Mesenchymal stem cell (in vitro differentiated cells and primary cell): ENCODE results near the gene EMCN.
"Not testable (repeated sequence)": the region's sequence is repeated elsewhere in the genome, so short reads cannot be mapped to it uniquely, and the experiment has no call there.

Experiments used
- DNase-seq: peaks from one replicate; pipeline ENCODE4 v3.0.0-alpha.2; 2013
- H2AFZ ChIP-seq: one replicate; pipeline ENCODE4 v1.6.1; 2013; ENCODE audit warnings: low read depth, mild to moderate bottlenecking, control low read depth, inconsistent platforms, low read length, moderate library complexity
- H2AK5ac ChIP-seq: 2 replicates; pipeline ENCODE4 v1.6.1; 2013; ENCODE audit warnings: low read length, moderate library complexity, mild to moderate bottlenecking, inconsistent platforms; ENCODE audit not compliant: severe bottlenecking
- H2BK120ac ChIP-seq: one replicate; pipeline ENCODE4 v1.6.1; 2013; ENCODE audit warnings: low read depth, mild to moderate bottlenecking, inconsistent platforms, low read length, moderate library complexity
- H2BK12ac ChIP-seq, 2 experiments: one replicate each; pipeline ENCODE4 v1.6.1; 2013; ENCODE audit warnings: inconsistent platforms in 2 of 2, low read length in 2 of 2, mild to moderate bottlenecking in 2 of 2, moderate library complexity in 2 of 2, control low read depth in 1 of 2
- H2BK15ac ChIP-seq: one replicate; pipeline ENCODE4 v1.6.1; 2013; ENCODE audit warnings: mild to moderate bottlenecking, low read depth, inconsistent platforms; ENCODE audit not compliant: poor library complexity, severe bottlenecking
- H2BK5ac ChIP-seq: 2 replicates; pipeline ENCODE4 v1.6.1; 2013; ENCODE audit warnings: low read depth, mild to moderate bottlenecking, low read length, control low read depth, inconsistent platforms; ENCODE audit not compliant: poor library complexity, severe bottlenecking
- H3K14ac ChIP-seq, 2 experiments: one replicate each; pipeline ENCODE4 v1.6.1; 2013; ENCODE audit warnings: inconsistent platforms in 2 of 2, low read length in 2 of 2, control low read depth in 1 of 2, mild to moderate bottlenecking in 1 of 2, moderate library complexity in 1 of 2
- H3K18ac ChIP-seq, 2 experiments: one replicate each; pipeline ENCODE4 v1.6.1; 2013; ENCODE audit warnings: inconsistent platforms in 2 of 2, low read length in 2 of 2, control low read depth in 1 of 2, low read depth in 1 of 2, mild to moderate bottlenecking in 1 of 2
- H3K23ac ChIP-seq, 2 experiments: one replicate each; pipeline ENCODE4 v1.6.1; 2013; ENCODE audit warnings: inconsistent platforms in 2 of 2, low read length in 2 of 2, mild to moderate bottlenecking in 2 of 2, moderate library complexity in 2 of 2, control low read depth in 1 of 2
- H3K27ac ChIP-seq: 2 replicates; pipeline ENCODE4 v1.5.1; 2013; ENCODE audit warnings: mild to moderate bottlenecking, moderate library complexity, low read length, control low read depth, inconsistent platforms; ENCODE audit not compliant: poor library complexity, severe bottlenecking
- H3K27me3 ChIP-seq, 2 experiments: 2 replicates each; pipeline versions ENCODE4 v1.6.1 to v1.7.0; 2013; ENCODE audit warnings: low read length in 2 of 2, mild to moderate bottlenecking in 2 of 2, moderate library complexity in 2 of 2, control low read depth in 1 of 2, inconsistent platforms in 1 of 2; ENCODE audit not compliant: control insufficient read depth in 1 of 2, insufficient read depth in 1 of 2
- H3K36me3 ChIP-seq, 2 experiments: 2 replicates each; pipeline versions ENCODE4 v1.6.1 to v1.7.0; 2013; ENCODE audit warnings: low read length in 2 of 2, control low read depth in 1 of 2, inconsistent platforms in 1 of 2, low read depth in 1 of 2, mild to moderate bottlenecking in 1 of 2; ENCODE audit not compliant: insufficient read depth in 2 of 2, control insufficient read depth in 1 of 2
- H3K4ac ChIP-seq, 2 experiments: one replicate each; pipeline ENCODE4 v1.6.1; 2013; ENCODE audit warnings: inconsistent platforms in 2 of 2, low read length in 2 of 2, mild to moderate bottlenecking in 2 of 2, moderate library complexity in 2 of 2, control low read depth in 1 of 2, low read depth in 1 of 2
- H3K4me1 ChIP-seq: 2 replicates; pipeline ENCODE4 v1.6.1; 2013; ENCODE audit warnings: low read depth, low read length, control low read depth; ENCODE audit not compliant: control insufficient read depth, insufficient read depth
- H3K4me2 ChIP-seq: 2 replicates; pipeline ENCODE4 v1.6.1; 2013; ENCODE audit warnings: low read length, mild to moderate bottlenecking, inconsistent platforms; ENCODE audit not compliant: poor library complexity, severe bottlenecking
- H3K4me3 ChIP-seq, 2 experiments: 2 replicates each; pipeline versions ENCODE4 v1.5.1 to v1.7.0; 2013; ENCODE audit warnings: low read length in 2 of 2, mild to moderate bottlenecking in 2 of 2, control low read depth in 1 of 2, low read depth in 1 of 2; ENCODE audit not compliant: insufficient read depth in 1 of 2
- H3K79me1 ChIP-seq: replicated peaks from 2 replicates; pipeline ENCODE4 v1.6.1; 2013; ENCODE audit warnings: mild to moderate bottlenecking, control low read depth, low read length, inconsistent platforms; ENCODE audit not compliant: poor library complexity, severe bottlenecking
- H3K9ac ChIP-seq: 2 replicates; pipeline ENCODE4 v1.7.0; 2013; ENCODE audit warnings: mild to moderate bottlenecking, low read length, moderate library complexity
- H3K9me3 ChIP-seq: 2 replicates; pipeline ENCODE4 v1.7.0; 2013; ENCODE audit warnings: mild to moderate bottlenecking, low read length; ENCODE audit not compliant: control insufficient read depth
- H4K8ac ChIP-seq: one replicate; pipeline ENCODE4 v1.6.1; 2013; ENCODE audit warnings: inconsistent platforms, mild to moderate bottlenecking, low read length, moderate library complexity
- H4K91ac ChIP-seq: one replicate; pipeline ENCODE4 v1.6.1; 2013; ENCODE audit warnings: mild to moderate bottlenecking, low read length, inconsistent platforms
- WGBS: methylation state at CpG from one replicate; pipeline ENCODE4 v1.1.7; 2013; ENCODE audit warnings: mixed read lengths; 5-methylcytosine and 5-hydroxymethylcytosine counted together

EMCN gene

DNA sequence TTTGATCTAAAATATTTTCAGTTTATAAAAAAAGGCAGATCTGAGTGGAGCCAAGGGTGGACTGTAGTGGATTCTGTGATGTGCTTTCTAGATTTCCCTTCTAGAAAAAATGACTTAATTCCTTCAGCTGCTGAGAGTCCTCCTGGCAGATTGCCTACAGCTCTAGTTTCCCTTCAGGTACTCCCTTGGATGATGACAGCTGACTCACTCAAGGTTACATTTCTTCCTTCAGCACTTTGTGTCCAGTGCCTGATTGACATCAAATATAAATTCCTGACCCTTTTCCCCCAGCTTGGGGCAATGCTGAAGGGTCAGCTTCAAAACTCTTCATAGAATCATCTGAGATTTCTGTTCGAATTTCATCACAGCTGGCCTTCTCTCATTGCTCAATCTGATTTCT, 161.7 kb downstream of the EMCN start:
- Histone ChIP-seq H3K23ac (no peak overlapping the region), H3K27me3 (no peaks in the 10 kb centered on the region), H3K4me2 (no peak overlapping the region), H3K4me1 (no peaks in the 10 kb centered on the region), H2AFZ (no peak overlapping the region), H3K9me3 (peaks cover 3% of the 10 kb centered on the region), H2BK120ac (no peak overlapping the region), H2BK5ac (no peak overlapping the region), H3K79me1 (no peaks in the 10 kb centered on the region), H2BK12ac (no peak overlapping the region), H3K36me3 (no peaks in the 10 kb centered on the region), H3K27ac (no peak overlapping the region), H2BK15ac (no peak overlapping the region), H2AK5ac (no peak overlapping the region), H3K4ac (no peak overlapping the region), H3K14ac (no peak overlapping the region), H4K91ac (no peak overlapping the region), H3K9ac (no peak overlapping the region), H3K18ac (no peak overlapping the region), H4K8ac (no peak overlapping the region), H3K4me3 (no peak overlapping the region)
- no peak for DNase-seq
- 88% methylated on average over 1 of the region's 1 CpG for whole genome bisulfite sequencing

DNA sequence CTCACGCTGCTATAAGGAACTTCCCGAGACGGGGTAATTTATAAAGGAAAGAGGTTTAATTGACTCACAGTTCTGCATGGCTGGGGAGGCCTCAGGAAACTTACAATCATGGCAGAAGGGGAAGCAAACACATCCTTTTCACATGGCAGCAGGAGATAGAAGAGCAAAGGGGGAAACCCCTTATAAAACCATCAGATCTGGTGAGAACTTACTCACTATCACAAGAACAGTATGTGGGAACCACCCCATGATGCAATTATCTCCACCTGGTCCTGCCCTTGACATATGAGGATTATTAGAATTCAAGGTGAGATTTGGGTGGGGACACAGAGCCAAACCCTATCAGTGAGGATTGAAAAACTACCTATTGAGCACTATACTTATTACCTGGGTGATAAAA, 165.5 kb downstream of the EMCN start:
- not testable (repeated sequence) for H2AK5ac ChIP-seq

DNA sequence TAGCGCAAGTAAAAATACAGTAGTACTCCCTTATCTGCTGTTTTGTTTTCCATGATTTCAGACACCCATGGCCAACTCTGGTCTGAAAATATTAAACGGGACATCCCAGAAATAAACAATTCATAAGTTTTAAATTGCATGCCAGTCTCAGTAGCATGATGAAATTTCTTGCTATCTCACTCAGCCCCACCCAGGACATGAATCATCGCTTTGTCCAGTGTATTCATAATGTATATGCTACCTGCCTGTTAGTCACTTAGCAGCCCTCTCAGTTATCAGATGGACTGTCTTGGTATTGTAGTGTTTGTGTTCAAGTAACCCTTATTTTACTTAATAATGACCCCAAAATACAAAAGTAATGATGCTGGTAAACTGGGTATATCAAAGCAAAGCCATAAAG, 169.3 kb downstream of the EMCN start:
- Histone ChIP-seq H3K4me2 (no peak overlapping the region), H3K27ac (no peak overlapping the region), H3K36me3 (no peaks in the 10 kb centered on the region), H3K9me3 (peaks cover 3% of the 10 kb centered on the region), H3K27me3 (no peaks in the 10 kb centered on the region), H2BK120ac (no peak overlapping the region), H3K4me1 (no peaks in the 10 kb centered on the region), H4K8ac (no peak overlapping the region), H3K9ac (no peak overlapping the region), H4K91ac (no peak overlapping the region), H3K23ac (no peak overlapping the region), H2BK12ac (no peak overlapping the region), H3K79me1 (no peaks in the 10 kb centered on the region), H2BK5ac (no peak overlapping the region), H2AK5ac (no peak overlapping the region), H2AFZ (no peak overlapping the region), H3K18ac (no peak overlapping the region), H3K14ac (no peak overlapping the region), H3K4ac (no peak overlapping the region), H3K4me3 (no peak overlapping the region), H2BK15ac (no peak overlapping the region)
- WGBS = 60% methylated on average over 3 of the region's 3 CpGs
- DNase-seq = peak; percentile 67

More for the DNA sequence above, 165.5 kb downstream of the EMCN start:
- not testable (repeated sequence) for H3K9ac ChIP-seq, H3K14ac ChIP-seq, H2BK12ac ChIP-seq, H3K27me3 ChIP-seq, H3K4me3 ChIP-seq, H2BK5ac ChIP-seq, H4K8ac ChIP-seq, H3K79me1 ChIP-seq, H3K4me1 ChIP-seq, H3K36me3 ChIP-seq, H3K18ac ChIP-seq, H3K9me3 ChIP-seq, H2BK15ac ChIP-seq, H3K4ac ChIP-seq, H3K23ac ChIP-seq, H2AFZ ChIP-seq, H3K4me2 ChIP-seq, DNase-seq, H3K27ac ChIP-seq, H4K91ac ChIP-seq, H2BK120ac ChIP-seq
- 92% methylated on average over 3 of the region's 3 CpGs for WGBS

DNA sequence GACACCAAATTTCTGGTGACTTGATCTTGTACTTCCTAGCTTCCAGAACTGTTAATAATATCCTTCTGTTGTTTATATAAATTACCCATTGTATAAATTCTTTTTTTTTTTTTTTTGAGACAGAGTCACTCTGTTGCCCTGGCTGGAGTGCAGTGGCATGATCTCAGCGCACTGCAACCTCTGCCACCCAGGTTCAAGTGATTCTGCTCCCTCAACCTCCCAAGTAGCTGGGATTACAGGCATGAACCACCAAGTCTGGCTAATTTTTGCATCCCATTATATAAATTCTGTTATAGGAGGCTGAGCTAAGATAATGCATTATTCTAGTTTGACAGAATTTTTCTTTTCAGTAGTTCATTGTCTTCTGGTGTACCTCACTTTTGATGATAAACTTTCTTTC, 170.6 kb downstream of the EMCN start:
- H3K79me1 ChIP-seq = no peaks in the 10 kb centered on the region
- H3K4me3 ChIP-seq = no peak overlapping the region
- no peaks in the 10 kb centered on the region for H3K36me3 ChIP-seq
- WGBS = no CpG with 5 or more reads among the region's 1 CpG
- H4K91ac ChIP-seq = no peak overlapping the region
- no peaks in the 10 kb centered on the region for H3K4me1 ChIP-seq
- no peak overlapping the region for H2AK5ac ChIP-seq
- no peak overlapping the region for H3K4me2 ChIP-seq
- H3K4ac ChIP-seq = no peak overlapping the region
- H3K9me3 ChIP-seq = peaks cover 3% of the 10 kb centered on the region
- no peak for DNase-seq
- no peak overlapping the region for H3K14ac ChIP-seq
- H2BK12ac ChIP-seq = no peak overlapping the region
- no peak overlapping the region for H3K23ac ChIP-seq
- H2BK120ac ChIP-seq = no peak overlapping the region
- no peaks in the 10 kb centered on the region for H3K27me3 ChIP-seq
- H4K8ac ChIP-seq = no peak overlapping the region
- no peak overlapping the region for H2BK5ac ChIP-seq
- H2AFZ ChIP-seq = no peak overlapping the region
- no peak overlapping the region for H3K9ac ChIP-seq
- H3K27ac ChIP-seq = no peak overlapping the region
- no peak overlapping the region for H2BK15ac ChIP-seq
- no peak overlapping the region for H3K18ac ChIP-seq
